ENCODE data around the gene BNC2.

BNC2 gene

GRCh38 chr9:16413509-16414016, 456.9 kb downstream of the BNC2 start:
- no peak for DNase-seq (ENCODE audit: low read depth)

GRCh38 chr9:16412740-16413139, 457.7 kb downstream of the BNC2 start:
- DNase-seq (ENCODE audit: low read depth), result no peak

- DNase-seq (ENCODE audit: low read depth), result no peak
Measured at GRCh38 chr9:16411311-16411710, 459.2 kb downstream of the BNC2 start.

- no peak for DNase-seq (ENCODE audit: low read depth)
Measured at GRCh38 chr9:16410601-16411280, 459.7 kb downstream of the BNC2 start.

GRCh38 chr9:16407617-16408016, 462.9 kb downstream of the BNC2 start:
- DNase-seq (ENCODE audit: low read depth), result no peak

GRCh38 chr9:16406526-16407225, 463.8 kb downstream of the BNC2 start:
- no peak for DNase-seq (ENCODE audit: low read depth)

- no peak for DNase-seq (ENCODE audit: low read depth)
Measured at GRCh38 chr9:16405421-16405820, 465.0 kb downstream of the BNC2 start.

GRCh38 chr9:16401701-16402100, 468.8 kb downstream of the BNC2 start:
- DNase-seq (ENCODE audit: low read depth), result no peak

GRCh38 chr9:16398691-16399090, 471.8 kb downstream of the BNC2 start:
- DNase-seq (ENCODE audit: low read depth), result no peak

GRCh38 chr9:16396389-16396788, 474.1 kb downstream of the BNC2 start:
- DNase-seq (ENCODE audit: low read depth), result no peak

- no peak for DNase-seq (ENCODE audit: low read depth)
Measured at GRCh38 chr9:16391369-16391768, 479.1 kb downstream of the BNC2 start.

GRCh38 chr9:16387382-16387781, 483.1 kb downstream of the BNC2 start:
- DNase-seq (ENCODE audit: low read depth), result no peak

GRCh38 chr9:16386827-16387077, 483.7 kb downstream of the BNC2 start:
- no peak for DNase-seq (ENCODE audit: low read depth)

- no peak for DNase-seq (ENCODE audit: low read depth)
Measured at GRCh38 chr9:16386007-16386826, 484.3 kb downstream of the BNC2 start.

GRCh38 chr9:16385590-16385989, 484.9 kb downstream of the BNC2 start:
- DNase-seq (ENCODE audit: low read depth), result no peak

GRCh38 chr9:16384993-16385392, 485.5 kb downstream of the BNC2 start:
- no peak for DNase-seq (ENCODE audit: low read depth)

- DNase-seq (ENCODE audit: low read depth), result no peak
Measured at GRCh38 chr9:16377311-16377710, 493.2 kb downstream of the BNC2 start.

GRCh38 chr9:16371306-16371705, 499.2 kb downstream of the BNC2 start:
- no peak for DNase-seq (ENCODE audit: low read depth)

GRCh38 chr9:16370647-16371046, 499.8 kb downstream of the BNC2 start:
- DNase-seq (ENCODE audit: low read depth), result no peak

- no peak for DNase-seq (ENCODE audit: low read depth)
Measured at GRCh38 chr9:16369427-16369826, 501.0 kb downstream of the BNC2 start.

GRCh38 chr9:16368237-16369087, 502.0 kb downstream of the BNC2 start:
- DNase-seq (ENCODE audit: low read depth), result no peak

- DNase-seq (ENCODE audit: low read depth), result no peak
Measured at GRCh38 chr9:16367605-16368231, 502.8 kb downstream of the BNC2 start.

Measured in stimulated activated CD8-positive, alpha-beta memory T cell treated with anti-CD3 and anti-CD28 coated beads, Interleukin-12 subunit alpha, Interleukin-12 subunit beta, amount 100 ng/mL, for 4 hours (primary cell).